NCI-H2227 treated with DMSO at 0.1 percent for 48 hours (cell line): ENCODE data around the gene HSF2BP.
"Not testable (repeated sequence)": the region's sequence is repeated elsewhere in the genome, so short reads cannot be mapped to it uniquely, and the experiment has no call there.

Experiments
- DNase-seq: peaks from one replicate; lab custom pipeline; 2025; lab: John Stamatoyannopoulos, UW

The HSF2BP gene

DNA sequence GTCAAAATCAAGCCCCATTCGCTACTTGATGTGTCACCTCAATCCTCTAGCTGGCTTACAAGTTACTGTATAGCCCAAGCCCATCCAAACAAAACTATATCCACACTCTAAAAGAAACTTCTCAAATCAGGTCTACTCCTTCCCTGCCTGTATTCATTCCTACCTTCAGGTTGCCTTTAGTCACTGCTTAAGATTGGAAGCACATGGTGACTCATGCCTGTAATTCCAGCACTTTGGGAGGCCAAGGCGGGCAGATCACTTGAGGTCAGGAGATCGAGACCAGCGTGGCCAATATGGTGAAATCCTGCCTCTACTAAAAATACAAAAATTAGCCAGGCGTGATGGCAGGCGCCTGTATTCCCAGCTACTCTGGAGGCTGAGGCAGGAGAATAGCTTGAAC is 7.4 kb downstream of the HSF2BP start:
- DNase-seq, result not testable (repeated sequence)

DNA sequence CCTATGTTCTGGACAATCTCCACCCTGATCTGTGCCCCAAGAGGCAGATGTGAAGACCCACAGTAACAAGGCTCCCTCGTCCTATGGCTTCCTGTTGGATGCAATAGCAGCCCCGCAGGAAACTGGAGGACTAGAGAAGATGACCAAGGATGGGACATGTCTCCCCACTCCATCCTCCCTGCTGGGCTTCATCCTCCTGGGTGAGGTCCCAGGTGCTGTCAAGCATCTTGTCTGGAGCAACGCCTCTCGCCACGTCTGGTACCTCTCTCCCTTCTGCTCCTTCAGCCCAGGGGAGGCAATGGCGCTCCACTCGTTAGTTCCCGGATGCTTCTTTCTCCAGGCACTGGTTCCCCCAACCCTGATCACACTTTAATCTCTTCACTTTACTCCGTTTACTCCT is 11.1 kb downstream of the HSF2BP start:
- DNase-seq, result no peak

DNA sequence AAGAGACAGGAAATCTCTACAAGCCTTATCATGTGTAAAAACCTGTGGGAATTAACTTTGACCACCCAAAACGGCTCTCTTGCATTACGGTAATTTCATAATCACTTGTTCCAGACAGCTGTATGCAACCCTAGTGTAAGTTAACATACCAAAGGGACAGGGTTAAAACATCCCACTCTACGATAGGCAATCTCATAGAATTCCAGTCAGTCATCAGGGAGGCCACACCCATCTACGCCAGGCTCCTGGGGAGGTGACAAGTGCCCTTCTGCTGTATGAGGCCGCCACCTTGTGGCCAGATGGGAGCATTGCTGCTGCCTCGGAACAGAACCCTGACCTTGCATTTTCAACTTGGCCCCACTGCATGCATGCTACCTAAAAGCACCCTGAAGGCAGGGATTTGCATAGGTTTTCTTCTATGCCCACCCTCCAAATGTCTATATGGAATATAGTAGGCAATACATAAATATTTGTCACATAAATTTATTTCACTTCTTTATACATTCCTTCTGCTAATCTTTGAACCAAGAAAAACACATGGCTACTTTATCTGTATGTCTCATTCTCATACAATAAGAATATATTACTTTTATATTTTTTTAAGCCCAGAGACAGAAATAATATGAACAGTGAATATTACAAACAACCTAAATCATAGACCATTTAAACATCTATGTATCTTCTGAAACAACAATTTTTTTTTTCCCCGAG is 12.6 kb downstream of the HSF2BP start:
- DNase-seq, result peak; percentile 88

DNA sequence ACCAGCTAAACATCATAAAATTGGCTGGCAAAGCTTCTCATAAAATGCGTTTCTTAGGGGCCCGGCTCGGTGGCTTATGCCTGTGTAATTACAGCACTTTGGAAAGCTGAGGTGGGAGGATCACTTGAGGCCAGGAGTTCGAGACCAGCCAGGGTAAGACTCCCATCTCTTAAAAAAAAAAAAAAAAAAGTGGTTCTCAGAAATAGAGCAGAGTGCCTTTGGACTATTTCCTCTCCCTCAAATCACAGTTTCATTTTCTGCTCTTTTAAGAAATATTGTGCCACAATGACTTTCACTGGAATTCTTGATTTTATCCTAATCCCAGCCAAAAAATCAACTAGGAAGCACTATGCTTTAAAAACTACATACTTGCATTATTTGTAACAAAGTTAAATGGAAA is 13.3 kb downstream of the HSF2BP start:
- no peak for DNase-seq

DNA sequence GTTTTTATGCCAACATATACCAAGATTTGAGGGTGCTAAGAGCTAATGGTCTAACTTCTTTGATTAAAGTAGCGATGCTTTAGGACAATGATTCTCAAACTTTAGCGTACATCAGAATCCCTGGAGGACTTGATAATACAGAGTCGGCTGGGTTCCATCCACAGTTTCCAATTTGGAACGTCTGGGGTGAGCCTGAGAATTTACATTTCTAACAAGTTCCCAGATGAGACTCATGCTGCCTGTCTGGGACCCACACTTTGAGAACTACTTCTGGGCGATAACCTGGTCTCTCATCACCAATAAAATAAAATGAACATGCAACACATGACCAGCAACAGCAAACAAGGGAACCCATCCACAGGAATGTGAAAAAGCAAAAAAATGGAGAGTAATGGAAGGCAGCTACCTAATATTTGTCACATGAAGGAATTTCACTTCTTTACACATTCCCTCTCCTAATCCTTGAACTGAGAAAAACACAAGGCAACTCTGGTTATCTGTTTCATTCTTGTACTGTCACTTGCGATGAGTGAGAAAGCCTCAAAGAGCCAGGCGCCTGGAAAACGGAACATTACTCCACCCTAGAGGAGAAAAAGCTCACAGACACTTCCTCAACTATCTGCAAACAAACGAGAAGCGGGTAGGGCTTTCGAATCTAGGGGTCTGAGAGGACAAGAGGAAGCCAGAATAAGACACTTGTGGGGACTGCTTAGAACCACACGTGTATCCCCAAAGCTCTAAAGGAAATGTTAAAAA is 14.0 kb downstream of the HSF2BP start:
- DNase-seq, result no peak

DNA sequence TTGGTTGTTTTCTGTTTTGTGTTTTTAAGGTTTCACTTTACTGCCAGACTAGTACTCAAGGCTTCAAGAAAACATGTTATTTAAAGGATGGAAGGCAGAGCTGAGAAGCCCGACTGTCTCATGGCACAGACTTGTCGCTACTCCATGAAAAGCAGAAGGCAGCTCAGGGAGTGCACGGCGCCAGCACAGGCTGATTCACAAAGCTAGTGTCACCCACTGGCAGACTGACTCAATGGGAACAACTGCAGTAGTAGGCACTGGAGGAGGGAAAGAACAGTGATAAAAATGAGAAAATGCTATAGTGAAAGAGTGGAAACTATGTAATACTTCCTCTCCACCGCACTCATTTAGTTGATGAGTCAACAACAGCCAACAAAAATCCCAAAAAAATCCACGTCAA is 14.7 kb downstream of the HSF2BP start:
- DNase-seq, result no peak

DNA sequence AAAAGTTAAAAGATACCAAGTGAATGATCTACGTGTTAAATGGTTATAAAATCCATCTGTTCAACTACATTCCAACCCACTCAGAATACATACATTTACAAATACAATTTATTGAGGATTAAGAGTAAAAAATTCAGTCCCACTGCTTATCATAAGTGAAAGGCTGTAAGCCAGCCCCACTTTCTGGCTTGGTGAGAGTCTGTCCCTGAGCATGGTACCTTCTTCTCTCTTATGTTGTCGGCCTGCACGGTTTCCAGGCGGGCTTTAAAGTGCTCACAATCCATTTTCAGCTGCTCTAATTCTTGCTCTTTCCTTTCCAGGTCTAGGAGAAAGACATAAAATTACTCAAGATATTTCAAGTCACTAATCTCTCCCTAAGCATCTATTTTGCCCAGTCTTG is 15.2 kb downstream of the HSF2BP start:
- no peak for DNase-seq

DNA sequence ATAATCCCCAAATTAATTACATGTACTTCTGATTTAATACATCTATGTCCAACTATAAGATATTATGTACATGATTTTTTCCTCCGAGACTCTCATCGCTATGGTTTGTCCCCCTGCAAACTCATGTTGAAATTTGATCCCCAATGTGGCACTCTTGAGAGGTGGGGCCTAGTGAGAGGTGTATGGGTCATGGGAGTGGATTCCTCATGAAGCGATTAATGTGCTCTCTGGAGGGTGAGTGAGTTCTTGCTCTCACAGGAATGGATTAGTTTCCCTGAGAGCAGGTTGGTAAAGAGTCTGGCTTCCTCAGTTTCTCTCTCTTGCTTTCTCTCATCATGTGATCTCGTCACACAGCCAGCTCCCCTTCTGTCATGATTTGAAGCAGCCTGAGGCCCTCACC is 16.1 kb downstream of the HSF2BP start:
- no peak for DNase-seq

DNA sequence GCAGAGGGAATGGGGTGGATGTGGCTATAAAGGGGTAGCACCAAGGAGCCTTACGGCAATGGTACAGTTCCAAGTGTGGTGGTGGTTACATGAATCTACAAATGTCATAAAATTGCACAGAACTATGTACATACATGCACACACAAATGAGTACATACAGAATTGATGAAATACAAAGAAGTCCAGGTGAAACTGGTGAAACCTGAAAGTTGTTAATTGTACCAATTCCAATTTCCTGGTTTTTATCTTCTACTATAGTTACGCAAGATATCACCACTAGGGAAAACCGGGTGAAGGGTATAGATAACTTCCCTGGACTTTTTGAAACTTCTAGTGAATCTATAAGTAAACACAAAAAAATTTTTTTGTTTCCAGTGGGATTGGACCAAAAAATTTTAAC is 18.9 kb downstream of the HSF2BP start:
- DNase-seq, result no peak

DNA sequence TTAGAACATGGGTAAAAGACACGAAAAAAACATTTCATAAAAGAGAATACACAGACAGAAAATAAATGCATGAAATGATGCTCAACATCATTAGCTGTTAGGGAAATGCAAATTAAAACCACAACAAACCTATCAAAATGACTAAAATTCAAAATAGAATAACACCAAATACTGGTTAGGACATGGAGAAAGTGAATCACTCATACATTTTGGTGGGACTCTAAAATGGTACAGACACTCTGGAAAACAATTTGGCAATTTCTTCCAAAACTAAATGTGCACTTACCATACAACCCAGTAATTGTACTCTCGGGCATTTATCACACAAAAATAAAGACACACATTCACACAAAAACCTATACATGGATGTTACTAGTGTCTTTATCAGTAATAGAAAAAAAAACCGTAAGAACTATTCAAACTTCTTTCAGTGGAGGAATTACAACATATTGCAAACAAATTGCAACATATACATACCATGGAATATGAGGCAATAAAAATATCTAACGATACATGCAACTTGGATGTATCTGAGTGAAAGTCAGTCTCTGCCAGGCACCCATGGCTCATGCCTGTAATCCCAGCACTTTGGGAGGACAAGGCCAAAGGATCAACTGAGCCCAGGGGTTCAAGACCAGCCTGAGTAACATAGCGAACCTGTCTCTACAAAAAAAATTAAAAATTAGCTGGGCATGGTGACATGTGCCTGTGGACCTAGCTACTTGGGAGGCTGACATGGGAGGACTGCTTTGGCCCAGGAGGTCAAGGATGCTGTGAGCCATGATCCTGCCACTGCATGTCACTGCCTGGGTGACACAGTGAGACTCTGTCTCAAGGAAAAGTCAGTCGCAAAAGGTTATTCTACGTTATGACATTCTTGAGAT is 19.6 kb downstream of the HSF2BP start:
- DNase-seq, result no peak

DNA sequence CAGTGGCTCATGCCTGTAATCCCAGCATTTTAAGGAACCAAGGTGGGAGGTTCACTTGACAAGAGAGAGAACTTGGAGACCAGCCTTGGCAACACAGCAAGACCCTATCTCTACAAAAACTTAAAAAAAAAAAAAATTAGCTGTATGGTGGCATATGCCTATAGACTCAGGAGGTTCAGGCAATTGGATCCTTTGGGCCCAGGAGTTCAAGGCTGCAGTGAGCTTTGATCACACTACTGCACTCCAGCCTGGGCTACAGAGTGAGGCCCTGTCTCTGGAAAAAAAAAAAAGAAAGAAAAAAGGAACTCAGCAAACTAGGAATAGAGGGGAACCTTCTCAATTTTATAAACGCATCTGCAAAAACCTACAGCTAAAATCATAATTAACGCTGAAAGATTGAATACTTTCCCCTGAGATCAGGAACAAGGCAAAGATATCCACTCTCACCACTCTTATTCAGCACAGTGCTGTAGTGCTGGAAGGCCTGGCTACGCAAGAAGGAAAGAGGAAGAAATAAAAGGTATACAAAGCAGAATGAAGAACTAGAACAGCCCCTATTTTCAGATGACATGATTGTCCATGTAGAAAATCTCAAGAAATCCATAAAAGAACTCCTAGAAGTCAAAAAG is 21.6 kb downstream of the HSF2BP start:
- no peak for DNase-seq

DNA sequence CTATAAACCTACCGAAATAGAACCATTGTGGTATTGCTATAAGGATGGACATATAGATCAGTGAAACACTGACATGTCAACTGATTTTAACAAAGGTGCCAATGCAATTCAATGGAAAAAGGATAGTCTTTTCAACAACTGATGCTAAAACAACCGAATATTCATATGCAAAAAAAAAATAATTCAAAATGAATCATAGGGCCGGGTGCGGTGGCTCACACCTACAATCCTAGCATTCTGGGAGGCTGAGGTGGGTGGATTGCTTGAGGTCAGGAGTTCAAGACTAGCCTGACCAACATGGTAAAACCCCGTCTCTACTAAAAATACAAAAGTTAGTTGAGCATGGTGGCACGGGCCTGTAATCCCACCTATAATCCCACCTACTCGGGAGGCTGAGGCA is 23.9 kb downstream of the HSF2BP start:
- no peak for DNase-seq

DNA sequence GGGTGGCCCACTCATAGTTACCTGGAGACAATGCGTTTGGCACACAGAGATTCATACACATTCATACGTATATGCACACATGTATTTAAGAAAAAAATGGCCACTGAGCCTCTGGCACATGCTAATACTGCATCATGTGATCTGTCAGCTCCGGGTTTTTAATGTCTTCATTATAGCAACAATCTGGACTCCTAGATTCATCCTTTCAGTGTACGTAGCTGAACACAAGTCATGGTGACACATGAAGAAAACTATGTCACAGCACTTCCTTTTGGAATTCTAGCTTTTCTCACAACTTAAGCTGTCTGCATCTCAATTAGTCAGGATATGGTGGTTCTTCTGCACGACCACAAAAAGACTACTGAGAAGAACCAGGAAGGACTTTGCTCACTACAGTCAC is 24.7 kb downstream of the HSF2BP start:
- no peak for DNase-seq

DNA sequence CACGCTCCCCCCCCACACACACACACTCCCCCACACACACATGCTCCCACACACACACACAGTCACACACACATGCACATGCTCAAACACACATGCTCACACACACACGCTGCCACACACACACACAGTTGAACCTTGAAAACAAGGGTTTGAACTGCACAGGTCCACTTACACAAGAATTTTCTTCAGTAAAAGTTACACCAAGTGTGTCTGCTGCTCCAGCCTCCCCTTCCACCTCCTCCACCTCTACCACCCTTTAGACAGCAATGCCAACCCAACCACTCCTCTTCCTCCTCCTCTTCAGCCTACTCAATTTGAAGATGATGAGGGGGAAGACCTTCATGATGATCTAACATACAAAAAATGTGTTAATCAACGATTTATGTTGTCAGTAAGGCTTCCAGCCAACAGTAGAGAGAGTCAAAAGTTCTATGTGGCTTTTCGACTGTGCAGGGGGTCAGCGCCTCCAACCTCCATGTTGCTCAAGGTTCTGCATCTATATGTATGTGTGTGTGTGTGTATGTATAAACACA is 26.8 kb downstream of the HSF2BP start:
- no peak for DNase-seq

DNA sequence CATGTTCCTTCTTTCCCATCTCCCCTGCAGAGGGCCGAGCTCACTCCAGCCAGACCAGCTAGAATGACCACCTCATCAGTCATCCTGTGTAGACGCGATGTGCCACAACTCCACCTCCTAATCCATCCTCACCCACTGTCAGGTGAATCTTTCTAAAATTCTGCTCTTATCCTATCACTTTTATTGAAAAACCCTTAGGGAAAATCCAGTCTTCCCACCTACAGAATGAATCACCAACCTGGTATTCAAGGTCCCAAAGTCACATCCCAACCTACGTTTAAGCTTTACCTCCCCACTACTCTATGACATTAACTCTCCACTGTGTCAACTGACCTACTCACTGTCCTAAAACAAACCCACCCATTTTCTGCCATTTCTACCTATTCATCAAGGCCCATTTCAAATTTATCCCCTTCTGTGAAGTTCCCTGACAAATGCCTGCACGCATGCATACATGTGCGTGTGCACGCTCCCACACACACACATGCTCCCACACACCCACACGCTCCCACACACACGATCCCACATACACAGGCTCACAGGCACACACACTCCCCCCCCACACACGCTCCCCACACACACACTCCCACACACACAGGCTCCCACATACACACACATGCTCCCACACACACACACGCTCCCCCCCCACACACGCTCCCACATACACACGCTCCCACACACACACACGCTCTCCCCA is 27.7 kb downstream of the HSF2BP start:
- DNase-seq, result no peak

DNA sequence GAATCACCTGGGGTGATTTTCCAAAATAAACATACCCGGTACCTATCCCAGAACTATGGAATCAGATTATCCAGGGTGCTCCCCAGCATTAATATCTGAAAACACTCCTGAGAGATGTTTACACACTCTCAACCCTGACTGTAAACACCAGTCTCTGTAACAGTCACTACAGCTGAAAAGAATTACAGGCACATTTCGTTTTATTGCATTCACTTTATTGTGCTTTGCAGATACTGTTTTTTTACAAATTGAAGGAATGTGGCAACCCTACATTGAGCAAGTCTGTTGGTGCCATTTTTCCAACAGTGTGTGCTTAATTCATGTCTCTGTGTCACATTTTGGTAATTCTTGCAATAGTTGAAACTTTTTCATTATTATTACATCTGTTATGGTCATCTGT is 31.8 kb downstream of the HSF2BP start:
- no peak for DNase-seq

DNA sequence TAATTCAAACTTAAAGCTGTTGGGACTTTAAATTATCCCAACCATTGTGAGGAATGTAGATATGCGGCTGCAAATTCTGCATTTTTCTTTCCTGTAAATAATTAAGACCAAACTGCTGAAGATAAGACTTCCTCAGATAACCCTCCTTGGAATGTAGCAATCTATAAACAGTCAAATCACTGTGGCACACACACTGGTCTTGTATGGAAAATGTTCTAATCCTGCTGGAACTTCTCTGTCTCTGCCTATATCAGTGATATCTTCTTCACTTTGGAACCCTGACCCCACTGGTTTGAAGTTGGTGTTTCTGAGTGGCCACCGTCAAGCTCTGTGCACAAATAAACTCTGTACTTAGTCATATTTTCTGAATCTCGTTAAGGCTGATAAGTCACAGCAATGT is 32.9 kb downstream of the HSF2BP start:
- no peak for DNase-seq

DNA sequence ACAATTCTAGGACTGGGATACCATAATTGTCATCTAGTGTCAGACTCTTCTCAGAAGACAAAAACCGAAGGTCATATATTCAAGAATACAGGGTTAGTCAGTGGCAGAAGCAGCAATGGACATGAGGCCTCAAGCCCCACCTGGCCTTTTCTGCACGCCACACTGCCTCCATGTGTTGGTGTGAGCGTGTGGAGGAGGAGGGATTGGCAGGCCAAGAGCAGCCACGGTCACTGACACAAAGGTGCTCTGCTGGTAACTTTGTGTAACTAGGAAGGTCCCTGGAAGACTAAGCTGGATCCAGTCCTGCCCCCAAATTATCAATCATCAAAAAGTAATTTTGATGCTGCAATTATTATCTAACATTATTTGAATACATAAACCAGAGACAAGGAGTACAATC is 34.9 kb downstream of the HSF2BP start:
- no peak for DNase-seq

DNA sequence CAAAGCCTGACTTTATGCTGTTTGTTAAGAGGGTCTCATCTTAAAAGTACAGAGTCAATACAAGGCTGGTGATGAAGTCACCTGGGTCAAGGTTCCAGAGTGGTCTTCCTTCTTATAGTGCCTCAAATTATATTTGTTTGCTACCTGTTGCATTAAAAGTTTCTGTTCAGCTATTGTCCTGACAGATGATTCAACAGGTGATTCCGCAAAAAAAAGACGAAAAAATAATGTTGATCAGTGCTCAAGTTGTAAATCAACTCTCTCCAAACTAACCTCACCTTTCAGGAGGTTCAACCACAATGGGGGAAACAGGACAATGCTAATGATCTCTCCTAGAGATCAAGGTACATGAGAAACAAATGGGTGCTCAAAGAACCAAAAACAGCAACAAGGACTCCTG is 35.7 kb downstream of the HSF2BP start:
- DNase-seq, result no peak

DNA sequence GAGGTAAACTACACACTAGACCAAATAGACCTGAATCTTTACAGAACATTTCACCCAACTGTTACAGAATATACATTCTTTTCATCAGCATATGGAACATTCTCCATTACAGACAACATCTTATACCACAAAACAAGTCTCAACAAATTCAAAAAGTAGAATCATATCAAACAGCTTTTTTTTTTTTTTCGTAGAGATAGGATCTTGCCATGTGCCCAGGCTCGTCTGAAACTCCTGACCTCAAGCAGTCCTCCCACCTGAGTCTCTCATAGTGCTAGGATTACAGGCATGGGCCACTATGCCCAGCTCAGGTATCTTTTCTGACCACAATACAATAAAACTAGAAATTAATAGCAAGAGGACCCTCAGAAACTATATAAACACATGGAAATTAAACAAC is 36.5 kb downstream of the HSF2BP start:
- DNase-seq, result no peak

DNA sequence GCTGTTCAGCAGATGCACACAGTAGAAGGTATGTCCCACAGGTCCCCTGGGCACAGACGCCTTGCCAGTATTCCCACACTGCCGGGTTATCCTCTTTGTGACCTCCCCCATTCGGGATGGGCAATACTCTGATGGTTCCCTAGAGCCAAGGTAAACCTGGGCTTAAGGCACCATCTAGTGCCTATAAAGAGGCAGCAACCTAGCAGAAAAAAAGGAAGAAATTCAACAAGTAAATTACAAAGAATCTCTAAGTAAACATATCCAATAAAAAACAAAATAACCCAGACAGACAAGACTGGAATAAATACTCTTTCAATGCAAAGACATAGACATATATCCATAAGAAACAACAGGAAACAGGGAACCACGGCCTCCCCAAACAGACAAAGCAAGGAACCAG is 39.4 kb downstream of the HSF2BP start:
- DNase-seq, result no peak

DNA sequence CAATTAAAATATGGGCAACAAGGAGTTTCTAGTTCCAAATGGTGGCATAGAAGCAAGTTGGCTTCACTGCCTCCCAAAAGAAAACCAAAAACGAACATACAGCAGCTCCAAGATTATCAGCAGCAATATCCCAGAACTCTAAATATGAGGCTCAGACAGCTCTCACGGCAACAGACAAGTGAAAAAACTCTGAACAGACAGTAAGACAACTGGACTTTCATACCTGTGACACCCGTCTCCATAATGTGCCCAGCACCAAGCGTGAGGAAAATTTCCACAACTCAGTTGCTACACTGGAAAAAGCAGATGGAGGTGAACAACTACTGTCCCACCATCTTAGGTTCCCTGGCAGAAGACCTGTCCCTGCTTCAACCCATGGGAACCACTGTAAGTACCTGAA is 39.9 kb downstream of the HSF2BP start:
- no peak for DNase-seq
